ENCODE measurements around the gene F11R. TPM values are rescaled to one million over a fixed set of nuclear protein-coding genes. Genes with fewer than 3 reads are reported as not detected.

F11R gene
- total and polyA plus RNA-seq, 10 of the 15 experiments (the other 5 are each of a cell fraction or from before 2014, with no cell fraction given): 15.3 to 80.9 (median 24.3) TPM

DNA sequence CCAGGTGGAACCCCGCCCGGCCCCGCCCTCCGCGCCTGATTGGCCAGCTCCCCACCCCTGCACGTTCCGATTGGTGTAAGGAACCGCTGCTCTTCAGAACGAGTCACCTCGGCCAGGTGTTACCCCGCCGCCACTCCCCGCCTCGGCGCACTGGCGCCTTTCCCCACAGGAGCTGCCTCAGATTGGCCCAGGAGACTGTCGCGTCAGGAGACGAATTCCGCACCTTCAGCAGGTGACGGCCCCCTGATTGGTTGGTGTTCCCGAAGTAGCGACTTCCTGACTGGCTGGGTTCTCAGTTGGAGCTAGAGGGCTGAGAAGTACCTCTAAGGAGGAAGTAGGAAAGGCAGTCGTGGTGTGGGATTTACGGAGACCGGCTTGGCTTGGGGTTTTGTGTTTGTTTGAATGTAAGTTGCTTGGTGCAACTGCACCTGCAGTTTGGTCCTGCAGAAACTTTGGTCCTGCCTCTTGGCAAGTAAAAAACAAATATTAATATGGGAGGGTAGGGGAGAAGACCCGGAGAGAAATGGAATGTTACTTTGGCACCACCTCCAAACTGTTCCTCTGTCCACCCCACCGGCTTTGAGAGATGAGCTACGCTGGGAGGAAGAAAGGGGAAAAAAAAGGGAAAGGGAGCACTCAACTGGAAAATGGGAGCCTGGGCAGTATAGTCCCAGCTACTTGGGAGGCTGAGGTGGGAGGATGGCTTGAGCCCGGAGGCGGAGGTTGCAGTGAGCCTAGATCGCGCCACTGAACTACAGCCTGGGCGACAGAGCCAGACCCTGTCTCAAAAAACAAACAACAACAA is 415 bp upstream of the F11R start:
- H3K27ac ChIP-seq (ENCODE audit: control insufficient read depth, insufficient read depth): peak overlapping the region; percentile 33
- H3K79me2 ChIP-seq (ENCODE audit: control insufficient read depth, insufficient read depth, low read length): peaks cover 34% of the 10 kb centered on the region
- H3K9ac ChIP-seq (ENCODE audit: control insufficient read depth, insufficient read depth, low read length): peak overlapping the region; percentile 68
- in situ Hi-C loops (cut with MboI): no loop called here
- POLR2A ChIA-PET: interaction anchor here (0.6 to 2.9 kb wide), 17 partner anchors 8 to 134 kb away, joined by 3 to 36 read pairs (median 7); partner anchors contain the start of genes ARHGAP30, TSTD1 and USF1
- TSS peak; percentile 72 for BruUV-seq (replicated peaks)
- H3K4me3 ChIP-seq: peak overlapping the region; percentile 75
- peak; percentile 66 for DNase-seq (ENCODE audit: low read depth, low spot score)
- FAIRE-seq: peak; percentile 59
- CTCF ChIA-PET: interaction anchor here (0.6 to 3.4 kb wide), 16 partner anchors 10 to 376 kb away, joined by 3 to 18 read pairs (median 6); partner anchors contain the start of genes ARHGAP30, ITLN2, TSTD1 and USF1
- peak; percentile 96 for ATAC-seq
- no peaks in the 10 kb centered on the region for H3K27me3 ChIP-seq (replicated peaks in 1 of 2; ENCODE audit: control insufficient read depth in 2 of 2, insufficient read depth in 2 of 2, low read length in 1 of 2)
- WGBS (ENCODE audit: insufficient coverage, insufficient replicate concordance, low lambda C conversion rate, missing lambda C conversion rate): 23% methylated on average over 32 of the region's 34 CpGs
- H4K20me1 ChIP-seq (ENCODE audit: control insufficient read depth, insufficient read depth): no peaks in the 10 kb centered on the region
- H3K36me3 ChIP-seq (ENCODE audit: control insufficient read depth in 2 of 2, insufficient read depth in 2 of 2, low read length in 1 of 2): no peaks in the 10 kb centered on the region
- H3K9me3 ChIP-seq (replicated peaks; ENCODE audit: control insufficient read depth, insufficient read depth, low read length): no peaks in the 10 kb centered on the region; the same call in 1 of the 3 replicates
- RAD21 ChIA-PET (ENCODE audit: unreplicated experiment): interaction anchor here (0.6 to 4.4 kb wide), 14 partner anchors 11 to 253 kb away, joined by 3 to 40 read pairs (median 4); partner anchors contain the start of genes ARHGAP30, CD244, ITLN2 and KLHDC9
- H3K4me1 ChIP-seq (ENCODE audit: control insufficient read depth, insufficient read depth, low read length): peaks cover 19% of the 10 kb centered on the region
- H3K4me2 ChIP-seq (ENCODE audit: control insufficient read depth, insufficient read depth): peak overlapping the region; percentile 88
- SMC1A ChIA-PET (ENCODE audit: uncharacterized antibody, unreplicated experiment): interaction anchor here (0.5 to 4.2 kb wide), 19 partner anchors 9 to 115 kb away, joined by 3 to 23 read pairs (median 4); partner anchors contain the start of genes ARHGAP30, KLHDC9, TSTD1 and USF1
- peak overlapping the region; percentile 83 for H2AFZ ChIP-seq (ENCODE audit: control insufficient read depth, low read depth, low read length)
- intact Hi-C loops (cut with micrococcal nuclease; ENCODE audit: unreplicated experiment): no loop called here
- peak in 1 of 2 experiments; percentile 69; a peak in 1 of 4 replicates for TF ChIP-seq BHLHE40 (IDR thresholded peaks at IDR 0.05; ENCODE audit: borderline replicate concordance in 1 of 2, low read depth in 2 of 2, low read length in 1 of 2)
- TF ChIP-seq LARP7 (IDR thresholded peaks at IDR 0.05): no peak
- peak; percentile 62 to 83; a peak in 3 of 4 replicates for TF ChIP-seq IKZF2 (IDR thresholded peaks at IDR 0.05)
- TF ChIP-seq ZNF274 (IDR thresholded peaks at IDR 0.05; ENCODE audit: insufficient read depth, insufficient read length): no peak
- no peak for TF ChIP-seq WRNIP1 (IDR thresholded peaks at IDR 0.05; ENCODE audit: borderline replicate concordance, low read depth, low read length)
- TF ChIP-seq CEBPB (IDR thresholded peaks at IDR 0.05; ENCODE audit: borderline replicate concordance in 1 of 2, low read depth in 2 of 2, low read length in 2 of 2): no peak
- TF ChIP-seq GATAD2B (conservative IDR thresholded peaks at IDR 0.05; ENCODE audit: low read depth): no peak; the same call in 1 of the 2 replicates
- TF ChIP-seq IRF4 (IDR thresholded peaks at IDR 0.05; ENCODE audit: low read depth, low read length): no peak
- TF ChIP-seq ZSCAN29 (IDR thresholded peaks at IDR 0.05): no peak
- no peak; the same call in 1 of the 2 replicates for TF ChIP-seq SREBF2 (IDR thresholded peaks at IDR 0.05; ENCODE audit: low read length)
- TF ChIP-seq, protein P1, sequence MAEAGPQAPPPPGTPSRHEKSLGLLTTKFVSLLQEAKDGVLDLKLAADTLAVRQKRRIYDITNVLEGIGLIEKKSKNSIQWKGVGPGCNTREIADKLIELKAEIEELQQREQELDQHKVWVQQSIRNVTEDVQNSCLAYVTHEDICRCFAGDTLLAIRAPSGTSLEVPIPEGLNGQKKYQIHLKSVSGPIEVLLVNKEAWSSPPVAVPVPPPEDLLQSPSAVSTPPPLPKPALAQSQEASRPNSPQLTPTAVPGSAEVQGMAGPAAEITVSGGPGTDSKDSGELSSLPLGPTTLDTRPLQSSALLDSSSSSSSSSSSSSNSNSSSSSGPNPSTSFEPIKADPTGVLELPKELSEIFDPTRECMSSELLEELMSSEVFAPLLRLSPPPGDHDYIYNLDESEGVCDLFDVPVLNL (IDR thresholded peaks at IDR 0.05; ENCODE audit: low read depth, low read length): no peak
- peak; percentile 60; the same call in 1 of the 2 replicates for TF ChIP-seq CHD2 (IDR thresholded peaks at IDR 0.05; ENCODE audit: borderline replicate concordance, low read depth, low read length)
- TF ChIP-seq SUZ12 (IDR thresholded peaks at IDR 0.05; ENCODE audit: unreplicated experiment): no peak
- TF ChIP-seq SPI1 (IDR thresholded peaks at IDR 0.05; ENCODE audit: borderline replicate concordance, insufficient read depth, low read depth, low read length): peak; percentile 61; the same call in 1 of the 2 replicates
- no peak for TF ChIP-seq ZNF207 (IDR thresholded peaks at IDR 0.05; ENCODE audit: borderline replicate concordance)
- TF ChIP-seq, protein P2, sequence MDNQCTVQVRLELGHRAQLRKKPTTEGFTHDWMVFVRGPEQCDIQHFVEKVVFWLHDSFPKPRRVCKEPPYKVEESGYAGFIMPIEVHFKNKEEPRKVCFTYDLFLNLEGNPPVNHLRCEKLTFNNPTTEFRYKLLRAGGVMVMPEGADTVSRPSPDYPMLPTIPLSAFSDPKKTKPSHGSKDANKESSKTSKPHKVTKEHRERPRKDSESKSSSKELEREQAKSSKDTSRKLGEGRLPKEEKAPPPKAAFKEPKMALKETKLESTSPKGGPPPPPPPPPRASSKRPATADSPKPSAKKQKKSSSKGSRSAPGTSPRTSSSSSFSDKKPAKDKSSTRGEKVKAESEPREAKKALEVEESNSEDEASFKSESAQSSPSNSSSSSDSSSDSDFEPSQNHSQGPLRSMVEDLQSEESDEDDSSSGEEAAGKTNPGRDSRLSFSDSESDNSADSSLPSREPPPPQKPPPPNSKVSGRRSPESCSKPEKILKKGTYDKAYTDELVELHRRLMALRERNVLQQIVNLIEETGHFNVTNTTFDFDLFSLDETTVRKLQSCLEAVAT (IDR thresholded peaks at IDR 0.05): no peak
- TF ChIP-seq, protein P3, sequence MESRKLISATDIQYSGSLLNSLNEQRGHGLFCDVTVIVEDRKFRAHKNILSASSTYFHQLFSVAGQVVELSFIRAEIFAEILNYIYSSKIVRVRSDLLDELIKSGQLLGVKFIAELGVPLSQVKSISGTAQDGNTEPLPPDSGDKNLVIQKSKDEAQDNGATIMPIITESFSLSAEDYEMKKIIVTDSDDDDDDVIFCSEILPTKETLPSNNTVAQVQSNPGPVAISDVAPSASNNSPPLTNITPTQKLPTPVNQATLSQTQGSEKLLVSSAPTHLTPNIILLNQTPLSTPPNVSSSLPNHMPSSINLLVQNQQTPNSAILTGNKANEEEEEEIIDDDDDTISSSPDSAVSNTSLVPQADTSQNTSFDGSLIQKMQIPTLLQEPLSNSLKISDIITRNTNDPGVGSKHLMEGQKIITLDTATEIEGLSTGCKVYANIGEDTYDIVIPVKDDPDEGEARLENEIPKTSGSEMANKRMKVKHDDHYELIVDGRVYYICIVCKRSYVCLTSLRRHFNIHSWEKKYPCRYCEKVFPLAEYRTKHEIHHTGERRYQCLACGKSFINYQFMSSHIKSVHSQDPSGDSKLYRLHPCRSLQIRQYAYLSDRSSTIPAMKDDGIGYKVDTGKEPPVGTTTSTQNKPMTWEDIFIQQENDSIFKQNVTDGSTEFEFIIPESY (IDR thresholded peaks at IDR 0.05): no peak

Data from GM12878 (cell line).